Measurements from ENCODE around the gene GAPT.
"Not testable (repeated sequence)": the region's sequence is repeated elsewhere in the genome, so short reads cannot be mapped to it uniquely, and the experiment has no call there.

GAPT gene

GRCh38 chr5:58505971-58506640 is 14.9 kb downstream of the GAPT start:
- DNase-seq: no peak

- DNase-seq: peak; percentile 72
Measured at GRCh38 chr5:58507715-58508114, 16.5 kb downstream of the GAPT start.

GRCh38 chr5:58517198-58517597 is 26.0 kb downstream of the GAPT start:
- no peak for DNase-seq

DNA sequence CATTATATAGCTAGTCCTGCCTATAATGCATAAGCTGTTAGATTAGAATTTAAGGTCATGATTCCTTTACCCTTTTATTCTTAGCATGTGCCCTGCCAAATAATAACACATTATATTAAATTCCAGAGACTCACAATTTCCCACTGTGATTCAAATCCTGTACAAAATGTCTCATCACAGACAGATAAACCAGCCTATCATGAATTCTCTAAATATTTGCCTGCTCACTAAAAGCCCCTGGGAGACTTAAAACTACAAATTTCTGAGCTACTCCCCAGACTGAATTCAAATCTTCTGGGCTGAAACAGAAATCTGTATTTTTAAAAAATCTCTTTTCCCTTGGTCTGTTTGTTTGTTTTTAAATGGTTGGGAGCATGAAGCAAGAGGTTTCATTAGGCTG is 32.7 kb downstream of the GAPT start:
- no peak for DNase-seq

GRCh38 chr5:58524571-58524970 is 33.3 kb downstream of the GAPT start:
- peak; percentile 44 for DNase-seq

DNA sequence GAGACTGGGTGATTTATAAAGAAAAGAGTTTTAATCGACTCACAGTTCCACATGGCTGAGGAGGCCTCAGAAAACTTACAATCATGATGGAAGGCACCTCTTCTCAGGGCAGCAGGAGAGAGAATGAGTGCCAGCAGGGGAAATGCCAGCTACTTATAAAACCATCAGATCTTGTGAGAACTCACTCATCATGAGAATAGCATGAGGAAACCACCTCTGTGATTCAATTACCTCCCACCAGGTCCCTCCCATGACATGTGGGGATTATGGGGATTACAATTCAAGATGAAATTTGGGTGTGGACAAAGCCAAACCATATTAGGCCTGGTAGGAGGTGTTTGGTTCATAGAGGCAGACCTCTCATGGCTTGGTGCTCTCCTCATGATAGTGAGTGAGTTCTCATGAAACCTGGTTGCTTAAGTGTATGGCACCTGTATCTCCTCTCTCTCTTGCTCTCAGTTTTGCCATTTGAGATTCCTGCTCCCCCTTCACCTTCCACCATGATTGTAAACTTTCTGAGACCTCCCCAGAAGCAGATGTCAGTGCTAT is 39.8 kb downstream of the GAPT start:
- no peak for DNase-seq

DNA sequence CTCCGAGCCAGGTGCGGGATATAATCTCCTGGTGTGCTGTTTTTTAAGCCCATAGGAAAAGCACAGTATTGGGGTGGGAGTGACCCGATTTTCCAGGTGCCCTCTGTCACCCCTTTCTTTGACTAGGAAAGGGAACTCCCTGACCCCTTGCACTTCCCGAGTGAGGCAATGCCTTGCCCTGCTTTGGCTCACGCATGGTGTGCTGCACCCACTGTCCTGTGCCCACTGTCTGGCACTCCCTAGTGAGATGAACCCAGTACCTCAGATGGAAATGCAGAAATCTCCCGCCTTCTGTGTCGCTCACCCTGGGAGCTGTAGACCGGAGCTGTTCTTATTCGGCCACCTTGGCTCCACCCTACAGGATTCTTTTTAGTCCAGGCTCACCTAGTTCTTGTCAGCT is 50.7 kb downstream of the GAPT start:
- DNase-seq: not testable (repeated sequence)

GRCh38 chr5:58542709-58543108 is 51.5 kb downstream of the GAPT start:
- peak; percentile 85 for DNase-seq

GRCh38 chr5:58543723-58544122 is 52.5 kb downstream of the GAPT start:
- no peak for DNase-seq

GRCh38 chr5:58544195-58544594 is 53.0 kb downstream of the GAPT start:
- no peak for DNase-seq

GRCh38 chr5:58544926-58545325 is 53.7 kb downstream of the GAPT start:
- DNase-seq: no peak

DNA sequence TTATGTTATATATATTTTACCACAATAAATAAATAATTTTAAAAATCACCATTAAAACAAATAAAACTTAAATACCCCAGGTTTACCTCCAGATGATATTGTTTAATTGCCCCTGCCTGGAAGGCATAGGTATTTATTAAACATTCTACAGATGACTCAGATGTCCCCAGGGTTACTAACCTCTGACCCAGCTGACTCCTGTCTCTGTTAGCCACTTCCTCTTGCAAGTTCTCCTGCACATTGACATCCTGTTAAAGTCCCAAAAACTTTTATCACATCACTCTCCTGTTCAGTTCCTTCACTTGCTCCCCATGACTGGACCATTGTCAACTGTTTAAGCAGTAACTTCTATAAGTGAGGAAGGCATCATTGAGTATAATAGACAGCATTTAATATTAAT is 54.7 kb downstream of the GAPT start:
- DNase-seq: no peak
